Hindlimb muscle (tissue), 1 donor: Measurements from ENCODE around the gene DMD. TPM values are rescaled to one million over a fixed set of nuclear protein-coding genes. Genes with fewer than 3 reads are reported as not detected.

ENCODE experiments used
- DNase-seq: peaks from one replicate; pipeline ENCODE4 v3.0.0-alpha.2; 2013
- polyA plus RNA-seq: library from polyadenylated mRNA; unstranded; fragments of 120-200 nt; gene quantifications from one replicate; pipeline ENCODE4 v1.2.1, GENCODE V29; 2013; ENCODE audit not compliant: insufficient read length

DMD gene
- polyA plus RNA-seq, 1 donor, result 88.9 TPM

DNA sequence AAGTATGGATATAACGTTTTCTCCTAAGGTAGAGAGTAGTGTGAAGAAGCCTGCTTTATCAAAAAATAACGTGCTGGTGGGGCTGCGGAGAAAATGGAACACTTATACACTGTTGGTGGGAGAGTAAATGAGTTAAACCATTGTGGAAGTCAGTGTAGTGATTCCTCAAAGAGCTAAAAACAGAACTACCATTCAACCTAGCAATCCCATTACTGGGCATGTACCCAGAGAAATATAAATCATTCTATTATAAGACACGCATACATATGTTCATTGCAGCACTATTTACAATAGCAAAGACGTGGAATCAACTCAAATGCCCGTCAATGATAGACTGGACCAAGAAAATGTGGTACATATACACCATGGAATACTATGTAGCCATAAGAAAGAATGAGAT, 196.4 kb downstream of the DMD start:
- no peak for DNase-seq

DNA sequence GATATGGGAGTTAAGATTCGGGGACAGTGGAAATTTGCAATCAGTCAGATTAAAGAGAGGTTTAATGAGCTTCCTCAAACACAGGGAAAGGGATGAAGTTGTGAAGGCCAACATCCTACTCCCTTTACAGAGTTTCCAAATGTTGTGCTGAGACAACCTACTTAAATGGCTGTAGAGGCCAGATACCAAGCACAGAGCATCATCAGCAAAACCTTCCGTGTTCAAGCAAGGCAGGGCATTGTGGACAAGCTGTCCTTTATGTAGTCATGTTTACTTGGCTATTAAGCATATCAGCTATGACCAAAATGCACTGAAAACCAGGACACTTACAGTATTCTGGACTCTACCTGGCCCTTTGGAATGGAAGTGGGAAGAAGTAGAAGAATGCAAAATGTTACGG, 197.3 kb downstream of the DMD start:
- DNase-seq, result no peak

DNA sequence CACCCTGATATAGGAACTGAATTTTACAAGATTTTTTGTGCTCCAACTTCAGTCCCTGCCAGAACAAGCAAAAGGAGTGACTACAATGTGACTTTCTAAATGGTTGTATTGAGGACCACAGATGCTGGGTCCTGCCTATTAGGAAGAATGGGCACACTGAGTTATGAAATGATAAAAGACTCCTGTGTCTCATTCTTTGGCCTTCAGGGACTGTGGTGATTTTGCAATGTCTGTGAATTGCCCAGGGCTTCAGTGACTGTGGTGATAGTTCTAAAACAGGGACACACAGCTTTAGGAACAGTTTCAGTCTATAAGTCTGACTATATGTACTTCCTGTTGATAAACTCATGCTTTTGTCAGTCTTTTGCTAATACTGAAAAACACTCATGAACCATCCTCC, 210.2 kb downstream of the DMD start:
- DNase-seq, result no peak

DNA sequence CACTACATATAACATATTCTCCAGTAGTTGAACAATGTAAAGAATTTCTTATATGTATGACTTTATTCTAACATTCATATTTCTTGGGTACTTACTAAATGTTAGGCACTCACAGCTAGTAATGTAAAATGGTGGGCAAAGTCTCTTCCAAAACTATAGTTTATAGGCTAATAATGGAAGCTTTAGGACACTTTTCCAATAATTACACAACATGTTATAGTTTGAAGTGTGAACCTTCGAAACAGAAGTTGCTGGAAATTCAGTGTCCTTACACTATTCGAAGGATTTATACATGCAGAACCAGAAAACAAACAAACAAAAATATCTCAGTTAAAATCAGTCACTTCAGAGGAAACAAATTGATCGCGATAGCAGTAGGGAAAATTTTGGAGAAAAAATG, 212.6 kb downstream of the DMD start:
- no peak for DNase-seq

DNA sequence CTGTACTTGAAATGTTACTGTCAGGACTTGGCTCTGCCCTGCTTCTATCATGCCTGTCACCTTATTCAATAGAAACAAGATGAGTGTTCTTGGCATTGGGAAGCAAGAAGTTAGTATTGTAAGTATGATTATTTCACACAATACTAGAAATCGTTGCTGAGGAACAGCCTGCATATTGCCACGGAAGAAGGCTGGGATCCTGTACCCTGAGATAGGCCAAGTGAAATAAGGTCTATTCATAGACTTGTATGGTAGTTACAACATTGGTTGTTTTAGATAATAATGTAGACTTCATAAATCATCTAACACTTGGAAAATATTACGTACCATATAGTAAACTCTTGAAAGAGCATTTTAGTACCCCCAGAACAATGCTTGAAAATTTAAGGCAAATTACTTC, 215.9 kb downstream of the DMD start:
- DNase-seq, result no peak

DNA sequence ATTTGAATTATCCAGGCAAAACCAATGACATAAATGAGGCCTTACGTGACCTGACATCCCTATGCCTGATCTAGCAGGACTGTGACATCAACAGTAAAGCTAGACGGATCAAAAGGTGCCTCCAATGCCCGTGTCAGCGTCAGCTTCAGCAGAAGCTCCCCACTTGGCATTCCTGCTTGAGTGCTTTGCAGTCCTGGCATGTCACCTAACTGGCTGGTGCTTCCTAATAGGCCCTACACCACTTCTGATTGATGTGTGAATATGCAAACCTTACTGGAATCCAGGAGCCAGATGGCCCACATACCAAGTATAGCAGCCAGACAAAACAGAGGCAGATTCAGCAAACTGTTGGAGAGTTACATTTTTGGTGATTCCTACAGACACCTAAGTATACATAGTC, 224.2 kb downstream of the DMD start:
- no peak for DNase-seq

DNA sequence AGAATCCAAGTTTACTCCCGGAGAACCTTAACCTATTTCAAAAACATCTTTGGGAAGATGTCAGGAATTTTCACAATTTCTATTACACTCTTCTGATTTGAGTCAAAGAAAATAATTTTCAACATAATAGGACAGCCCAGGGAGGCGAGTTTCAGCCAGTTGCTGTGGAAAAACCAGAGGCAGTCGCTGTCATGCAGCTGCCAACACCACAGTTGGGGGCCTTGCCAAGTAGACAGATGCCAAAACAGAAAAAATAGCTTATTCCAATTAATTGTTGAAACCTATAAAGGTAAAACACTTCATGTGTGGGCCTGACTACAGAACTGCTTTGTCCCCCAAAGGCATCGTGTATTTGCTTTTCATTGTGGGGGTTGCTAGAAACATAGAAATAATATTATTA, 225.8 kb downstream of the DMD start:
- DNase-seq, result peak; percentile 3

DNA sequence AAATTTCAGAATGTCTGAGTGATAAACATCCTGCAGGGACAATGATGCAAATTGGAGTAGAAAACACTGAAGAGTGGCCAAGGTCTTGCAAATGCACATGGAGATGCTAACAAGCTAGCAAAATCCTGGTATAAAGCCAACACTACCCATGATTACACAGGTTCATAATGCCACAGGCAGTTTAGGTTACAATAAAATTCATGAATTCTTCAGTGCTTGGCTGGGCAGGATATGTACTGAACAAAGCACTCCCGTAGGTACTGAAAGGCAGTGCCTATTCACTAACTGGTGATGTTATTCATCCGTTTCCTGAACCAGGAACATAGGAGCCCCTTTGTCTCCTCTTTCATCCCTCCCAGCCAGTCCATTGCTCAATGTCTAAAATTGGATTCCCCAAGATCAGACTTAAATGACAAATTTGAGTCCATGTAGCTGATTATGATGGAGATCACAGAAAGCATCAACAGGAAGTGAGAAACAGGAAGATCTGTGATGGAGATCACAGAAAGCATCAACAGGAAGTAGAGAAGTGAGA, 244.5 kb downstream of the DMD start:
- no peak for DNase-seq

DNA sequence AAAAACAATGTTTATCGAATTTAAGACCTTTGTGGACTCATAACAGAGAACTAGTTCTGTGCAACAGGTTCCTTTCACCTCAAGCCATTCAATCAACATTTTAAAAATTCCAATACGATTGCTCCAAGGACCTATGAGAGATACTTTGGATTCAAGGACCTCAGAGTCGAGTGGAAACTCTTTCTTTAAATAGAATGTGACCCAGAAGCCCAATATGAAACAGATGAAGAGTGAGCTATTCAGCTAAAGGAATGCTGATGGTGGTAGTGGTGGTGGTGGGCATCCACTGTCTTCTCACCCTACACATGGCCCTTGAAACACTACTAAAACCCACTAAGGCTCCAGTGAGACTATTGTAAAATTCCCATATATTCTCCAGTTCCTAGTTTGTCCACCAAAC, 257.2 kb downstream of the DMD start:
- DNase-seq, result no peak

DNA sequence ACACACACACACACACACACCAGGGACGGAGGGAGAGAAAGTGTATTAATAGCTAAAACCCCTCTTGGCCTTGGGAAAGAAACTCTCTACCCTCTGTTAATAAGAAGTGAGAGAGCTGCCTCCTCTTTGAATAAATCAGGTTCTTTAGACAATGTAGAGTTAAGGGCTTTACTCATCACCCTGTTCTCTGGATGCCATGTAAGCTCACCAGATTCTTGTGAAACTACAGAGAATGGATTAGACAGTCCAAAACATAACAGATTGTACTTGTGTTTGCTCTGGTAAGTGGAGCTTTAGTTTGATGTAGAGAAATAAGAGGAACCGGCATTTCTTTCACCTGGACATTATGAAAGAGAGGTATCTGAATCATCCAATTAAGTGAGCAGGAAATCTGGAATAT, 263.2 kb downstream of the DMD start:
- no peak for DNase-seq

DNA sequence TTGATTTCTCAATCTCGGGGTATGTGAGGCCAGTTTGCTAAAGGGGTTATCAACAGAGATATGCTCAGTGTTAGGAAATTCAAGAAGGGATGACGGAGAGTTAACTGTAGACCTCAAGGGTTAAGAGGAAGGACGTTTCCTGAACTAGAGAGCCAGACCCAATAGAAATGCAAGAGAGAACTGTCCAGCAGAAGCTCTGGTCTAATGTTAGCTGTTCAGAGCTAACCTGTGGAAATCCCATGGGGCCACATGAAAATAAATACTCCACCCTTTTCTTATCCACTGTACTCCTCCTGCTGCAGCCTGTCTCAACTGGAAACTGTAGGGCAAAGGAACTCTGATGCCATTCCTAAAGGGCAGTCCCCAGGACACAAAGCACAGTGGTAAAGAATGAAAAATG, 274.3 kb downstream of the DMD start:
- DNase-seq, result no peak

DNA sequence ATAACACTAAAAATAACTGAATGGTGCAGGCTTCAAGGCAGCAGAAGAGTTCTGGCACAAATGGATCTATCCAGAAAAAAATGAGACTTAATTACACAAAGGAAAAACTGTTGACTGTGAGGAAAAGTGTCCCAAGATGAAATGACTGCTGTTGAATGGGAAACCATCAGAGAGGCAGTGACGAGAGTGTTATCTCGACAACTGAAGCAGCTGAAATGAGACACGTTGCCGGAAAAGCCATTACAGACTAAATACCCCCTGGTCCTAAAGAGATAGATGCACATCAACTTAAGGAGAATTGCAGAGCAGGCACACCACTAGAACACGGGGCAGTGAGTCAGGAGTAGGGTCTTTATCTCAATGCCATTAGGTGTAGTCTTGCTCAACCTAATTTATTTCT, 277.8 kb downstream of the DMD start:
- DNase-seq, result no peak

DNA sequence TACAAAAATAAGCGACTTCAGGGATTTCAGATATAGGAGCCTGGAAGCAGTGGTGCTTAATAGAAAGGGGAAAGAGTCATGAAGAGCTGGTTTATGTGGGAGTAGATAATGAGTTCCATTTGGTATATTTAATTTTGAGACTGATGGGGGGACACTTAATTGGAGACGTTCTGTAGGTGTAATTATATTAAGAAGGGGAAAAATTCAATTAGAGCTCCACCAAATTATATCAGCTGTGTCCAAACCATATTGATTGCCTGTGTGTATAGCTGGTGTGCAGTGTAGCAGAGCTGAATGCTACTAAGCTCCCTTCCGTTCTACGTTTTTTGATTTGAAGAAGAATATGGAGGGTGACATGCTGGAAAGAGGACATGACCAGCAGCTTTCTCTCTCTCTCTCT, 282.3 kb downstream of the DMD start:
- DNase-seq, result no peak

DNA sequence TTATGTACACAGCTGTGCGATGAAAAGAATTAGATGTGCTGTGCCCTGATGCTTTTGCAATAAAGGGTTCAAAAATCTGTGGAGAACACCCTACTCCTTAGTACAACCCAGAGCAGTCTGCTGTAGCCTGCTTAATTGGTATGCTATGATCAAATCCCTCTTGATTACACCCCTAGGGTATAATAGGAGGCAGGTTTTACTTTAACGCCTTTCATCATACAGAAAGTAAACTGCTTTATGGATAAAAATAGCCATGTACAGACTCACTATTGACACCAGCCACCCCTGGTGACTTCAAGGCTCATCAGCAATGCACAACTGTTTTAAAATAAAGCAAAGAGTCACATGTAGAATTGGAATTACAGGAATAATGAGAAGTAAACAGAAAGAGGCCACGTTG, 315.3 kb downstream of the DMD start:
- no peak for DNase-seq

DNA sequence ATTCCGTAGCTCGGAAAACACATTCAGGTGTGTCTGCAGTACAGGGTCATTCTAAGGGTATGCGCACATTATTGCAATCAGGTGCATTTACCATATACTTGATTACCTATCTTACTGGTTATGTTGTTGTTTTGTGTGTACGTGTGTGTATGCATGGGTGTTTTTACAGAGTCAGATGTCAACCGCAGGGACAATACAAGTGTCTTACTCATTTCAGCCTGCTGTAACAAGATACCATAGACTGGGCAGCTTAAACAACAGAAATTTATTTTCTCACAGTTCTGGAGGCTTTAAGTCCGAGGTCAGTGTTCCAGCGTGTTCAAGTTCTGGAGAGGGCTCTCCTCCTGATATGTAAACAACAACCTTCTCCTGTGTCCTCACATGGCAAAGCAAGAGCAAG, 316.7 kb downstream of the DMD start:
- no peak for DNase-seq

DNA sequence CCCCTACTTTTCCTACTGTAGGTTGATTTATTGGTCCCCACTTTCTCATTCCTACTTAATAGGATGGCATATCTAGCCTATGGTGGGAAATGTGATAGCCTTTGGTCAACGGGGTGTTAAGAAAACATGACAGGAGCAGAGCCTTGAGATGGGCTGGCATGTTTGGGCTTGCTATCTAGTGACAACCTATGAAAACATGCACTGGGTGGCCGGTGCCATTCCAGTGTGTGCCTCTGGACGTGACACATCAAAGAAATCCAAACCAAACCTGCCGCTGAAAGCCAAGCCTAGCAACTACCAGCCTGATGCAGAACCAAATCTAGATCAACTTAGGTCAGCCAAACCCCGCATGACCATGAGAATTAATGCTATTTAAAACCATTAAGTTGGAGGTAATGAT, 317.6 kb downstream of the DMD start:
- DNase-seq, result no peak

DNA sequence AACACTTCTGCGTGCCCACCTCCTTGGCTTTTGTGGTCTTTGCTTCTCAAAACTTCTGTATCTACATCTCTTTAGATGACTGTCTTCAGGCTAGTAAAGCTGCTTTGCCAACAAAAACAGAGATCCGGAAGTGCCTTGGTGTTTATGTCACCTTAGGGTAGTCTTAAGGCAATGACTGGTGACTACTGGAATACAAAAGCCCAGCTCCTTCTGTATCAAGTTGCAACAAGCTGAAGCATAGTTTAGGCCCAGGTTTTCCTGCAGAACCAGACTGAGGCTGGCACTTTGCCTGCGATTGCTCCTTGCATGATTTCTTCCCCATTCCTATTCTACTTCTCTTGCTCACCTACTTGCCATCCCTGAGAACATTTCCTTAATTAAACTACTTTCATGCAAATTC, 333.8 kb downstream of the DMD start:
- DNase-seq, result no peak

DNA sequence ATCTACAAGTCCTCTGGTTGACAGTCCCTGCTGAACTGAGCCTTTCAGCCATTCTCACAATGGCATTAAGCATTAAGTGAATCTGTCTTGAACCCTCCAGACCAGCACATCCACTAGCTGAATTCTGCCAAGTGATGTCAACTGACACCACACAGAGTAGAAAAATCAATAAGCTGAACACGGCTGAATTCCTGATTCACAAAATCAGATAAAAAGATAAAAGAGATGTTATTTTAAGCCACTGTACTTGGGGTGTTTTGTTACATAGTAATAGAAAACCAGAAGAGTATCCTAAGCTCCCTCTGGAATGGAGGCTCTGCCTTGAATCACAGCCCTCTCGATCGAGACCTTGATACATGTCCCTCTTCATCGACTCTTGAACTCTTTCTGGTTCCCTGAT, 336.5 kb downstream of the DMD start:
- no peak for DNase-seq

DNA sequence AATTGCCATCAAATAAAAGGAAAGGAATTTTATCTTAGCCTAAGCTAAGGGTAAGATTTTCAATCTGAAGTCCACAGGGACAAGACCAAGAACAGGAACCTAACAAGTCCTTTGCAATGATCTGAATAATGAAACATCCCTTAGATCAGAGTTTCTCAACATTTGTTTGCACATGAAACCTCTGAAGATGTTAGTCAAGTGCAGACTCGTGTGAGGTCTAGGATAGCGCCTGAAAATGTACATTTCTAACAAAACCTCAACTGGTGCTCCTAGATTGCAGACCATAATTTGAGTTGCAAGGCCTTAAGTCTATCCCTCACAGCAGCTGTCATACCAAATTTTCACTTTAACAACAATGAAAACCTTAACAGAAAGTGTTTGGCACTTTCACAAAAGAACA, 337.6 kb downstream of the DMD start:
- no peak for DNase-seq

DNA sequence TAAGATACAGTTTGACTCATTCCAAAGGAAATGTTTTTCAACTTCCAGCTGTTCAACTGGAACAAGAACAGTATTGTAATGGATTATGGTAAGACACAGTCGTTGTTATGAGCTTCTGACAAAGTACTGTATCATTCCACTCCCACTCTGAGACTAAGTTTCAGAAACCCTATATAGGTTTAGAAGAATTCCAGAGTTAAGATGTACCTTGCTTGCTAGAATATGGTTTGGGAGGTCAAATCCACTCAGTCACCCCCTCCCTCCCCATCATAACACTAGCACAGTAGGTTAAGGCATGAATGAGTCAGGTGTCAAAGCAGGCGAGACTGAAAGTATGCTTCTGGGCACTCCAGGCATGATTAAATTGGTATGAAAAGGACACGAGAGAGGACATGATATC, 339.7 kb downstream of the DMD start:
- no peak for DNase-seq

DNA sequence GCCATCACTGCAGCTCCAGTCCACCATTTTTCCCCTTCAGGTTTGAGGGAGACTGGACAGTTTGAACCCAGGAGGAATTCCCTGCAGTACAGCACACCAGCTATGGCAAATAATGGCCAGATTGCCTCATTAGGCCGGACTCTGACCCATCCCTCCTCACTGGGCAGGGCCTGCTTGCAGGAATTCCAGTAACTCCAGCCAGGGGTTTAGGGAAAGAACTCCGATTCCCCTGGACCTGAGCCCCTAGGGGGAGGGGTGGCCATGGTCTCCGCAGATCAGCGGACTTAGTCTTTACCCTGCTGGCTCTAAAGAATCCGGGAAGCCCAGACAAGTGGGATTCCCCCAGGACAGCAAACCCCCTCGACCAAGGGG, 342.8 kb downstream of the DMD start:
- DNase-seq, result no peak

DNA sequence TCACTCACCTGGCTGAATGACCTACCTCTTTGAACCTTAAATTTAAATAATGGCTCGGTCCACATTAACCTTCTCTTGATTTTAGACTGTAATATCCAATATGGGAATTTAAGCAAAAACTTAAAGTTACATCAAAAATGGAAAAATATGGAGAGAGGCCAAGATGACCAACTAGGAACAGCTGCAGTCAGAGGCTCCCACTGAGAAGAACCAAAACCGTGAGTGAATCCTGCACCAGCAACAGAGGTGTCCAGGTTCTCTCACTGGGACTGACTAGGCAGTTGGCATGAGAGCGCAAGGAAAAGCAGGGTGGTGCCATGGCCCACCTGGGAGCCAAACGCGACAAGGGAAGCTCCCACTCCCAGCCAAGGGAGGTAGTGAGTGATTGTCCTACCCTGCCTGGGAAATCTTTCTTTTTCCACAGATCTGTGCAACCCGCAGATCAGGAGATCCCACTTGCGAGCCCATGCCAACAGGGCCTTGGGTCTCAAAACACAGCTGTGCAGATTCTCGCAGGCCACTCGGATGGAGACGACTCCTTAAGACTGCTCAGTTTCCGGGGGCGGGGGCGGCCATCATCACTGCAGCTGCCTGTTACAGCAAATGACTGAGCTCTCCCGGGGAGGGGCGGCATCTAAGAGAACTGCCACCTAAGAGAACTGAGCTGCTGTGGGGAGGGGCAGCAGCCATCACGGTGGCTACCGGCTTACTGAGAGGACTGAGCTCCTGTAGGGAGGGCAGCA, 343.4 kb downstream of the DMD start:
- no peak for DNase-seq

DNA sequence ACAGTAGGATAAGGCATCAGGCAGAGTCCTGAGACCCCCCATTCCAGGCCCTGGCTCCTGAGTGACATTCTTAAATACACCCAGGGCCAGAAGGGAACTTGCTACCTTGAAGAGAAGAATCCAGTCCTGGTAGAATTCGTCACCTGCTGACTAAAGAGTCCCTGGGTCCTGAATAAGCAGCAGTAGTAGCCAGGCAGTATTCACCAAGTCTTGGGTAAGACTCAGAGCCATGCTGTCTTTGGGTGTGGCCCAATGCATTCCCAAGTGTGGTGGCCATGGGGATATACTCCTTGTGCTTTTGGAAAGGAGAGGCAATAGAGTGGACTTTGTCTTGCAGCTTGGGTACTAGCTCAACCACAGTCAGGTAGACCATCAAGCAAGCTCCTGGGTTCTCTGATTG, 359.1 kb downstream of the DMD start:
- DNase-seq, result no peak

DNA sequence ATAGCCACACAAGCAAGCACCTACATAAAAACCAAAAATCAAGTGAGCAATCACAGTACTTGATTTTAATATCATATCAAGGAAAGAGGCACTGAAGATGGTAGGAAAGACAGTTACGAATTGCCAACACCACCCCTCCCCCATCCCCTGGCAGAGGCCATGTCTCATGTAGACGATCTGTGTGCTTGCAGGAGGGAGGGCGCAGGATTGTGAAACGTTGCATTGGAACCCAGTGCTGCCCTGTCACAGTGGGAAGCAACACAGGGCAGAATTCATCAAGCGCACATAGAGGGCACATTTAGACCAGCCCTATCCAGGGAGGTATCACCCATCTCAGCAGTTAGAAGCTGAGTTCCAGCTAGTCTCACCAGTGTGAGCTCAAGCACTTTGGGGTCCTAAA, 359.8 kb downstream of the DMD start:
- DNase-seq, result no peak

DNA sequence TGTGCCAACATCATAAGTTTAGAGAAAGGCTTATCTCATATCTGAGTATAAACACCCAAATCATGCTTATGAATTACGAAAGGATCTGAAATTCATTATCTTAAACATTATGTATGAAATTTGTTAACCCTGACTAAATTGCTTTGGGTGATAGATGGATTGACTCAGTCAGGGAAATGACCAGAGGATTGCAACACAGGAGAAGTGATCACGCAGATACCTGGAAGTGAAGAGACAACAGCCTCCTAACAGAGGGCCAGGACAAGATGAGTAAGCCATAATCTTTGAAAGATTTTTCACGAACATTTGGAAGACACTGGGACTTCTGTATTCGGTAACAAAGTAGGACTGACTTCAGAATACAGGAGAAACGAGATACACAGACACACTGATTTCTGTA, 363.4 kb downstream of the DMD start:
- no peak for DNase-seq
